ENCODE results near the gene CDHR5.

Gene CDHR5

GRCh38 chr11:608791-609251, 15.9 kb downstream of the CDHR5 start:
- TF ChIP-seq CTCF (IDR thresholded peaks at IDR 0.05; ENCODE audit: low read depth, low read length, missing control alignments): no peak
- H3K4me3 ChIP-seq (replicated peaks; ENCODE audit: low read depth, low read length): no peak overlapping the region
- DNase-seq (ENCODE audit: extremely low read depth, low read depth): no peak

- no peak for DNase-seq (ENCODE audit: extremely low read depth, low read depth)
- no peak overlapping the region for H3K4me3 ChIP-seq (replicated peaks; ENCODE audit: low read depth, low read length)
- TF ChIP-seq CTCF (IDR thresholded peaks at IDR 0.05; ENCODE audit: low read depth, low read length, missing control alignments): no peak
Observed at GRCh38 chr11:607971-608659, 16.6 kb downstream of the CDHR5 start.

GRCh38 chr11:607020-607780, 17.6 kb downstream of the CDHR5 start:
- DNase-seq (ENCODE audit: extremely low read depth, low read depth): no peak
- no peak for TF ChIP-seq CTCF (IDR thresholded peaks at IDR 0.05; ENCODE audit: low read depth, low read length, missing control alignments)

GRCh38 chr11:606245-606644, 18.5 kb downstream of the CDHR5 start:
- no peak for DNase-seq (ENCODE audit: extremely low read depth, low read depth)
- TF ChIP-seq CTCF (IDR thresholded peaks at IDR 0.05; ENCODE audit: low read depth, low read length, missing control alignments): no peak
- H3K4me3 ChIP-seq (replicated peaks; ENCODE audit: low read depth, low read length): no peak overlapping the region

More at GRCh38 chr11:607020-607780, 17.6 kb downstream of the CDHR5 start:
- H3K4me3 ChIP-seq (replicated peaks; ENCODE audit: low read depth, low read length): no peak overlapping the region

- TF ChIP-seq CTCF (IDR thresholded peaks at IDR 0.05; ENCODE audit: low read depth, low read length, missing control alignments): no peak
- H3K4me3 ChIP-seq (replicated peaks; ENCODE audit: low read depth, low read length): no peak overlapping the region
- DNase-seq (ENCODE audit: extremely low read depth, low read depth): no peak
Observed at GRCh38 chr11:605286-606129, 19.2 kb downstream of the CDHR5 start.

- TF ChIP-seq CTCF (IDR thresholded peaks at IDR 0.05; ENCODE audit: low read depth, low read length, missing control alignments): no peak
- no peak overlapping the region for H3K4me3 ChIP-seq (replicated peaks; ENCODE audit: low read depth, low read length)
- DNase-seq (ENCODE audit: extremely low read depth, low read depth): no peak
Observed at GRCh38 chr11:603154-603553, 21.6 kb downstream of the CDHR5 start.
